Measurements from ENCODE around the gene HAUS7.
A peak's percentile ranks its signal among the peaks of the same experiment; 100 is the strongest.

HAUS7 gene

GRCh38 chrX:153476666-153477363, 6.4 kb upstream of the HAUS7 start:
- TF ChIP-seq CTCF (conservative IDR thresholded peaks at IDR 0.05) (no peak), ZFX (IDR thresholded peaks at IDR 0.05) (no peak)

GRCh38 chrX:153475751-153476281, 5.4 kb upstream of the HAUS7 start:
- TF ChIP-seq ZFX (IDR thresholded peaks at IDR 0.05) (no peak), CTCF (conservative IDR thresholded peaks at IDR 0.05) (no peak)
- H3K27ac ChIP-seq, result no peak overlapping the region

More at GRCh38 chrX:153476666-153477363, 6.4 kb upstream of the HAUS7 start:
- H3K27ac ChIP-seq, result no peak overlapping the region

- no peak for TF ChIP-seq CTCF (conservative IDR thresholded peaks at IDR 0.05)
- no peak for TF ChIP-seq ZFX (IDR thresholded peaks at IDR 0.05)
- peak overlapping the region; percentile 47 for H3K27ac ChIP-seq
These were observed 4.9 kb upstream of the HAUS7 start for GRCh38 chrX:153475271-153475670.

GRCh38 chrX:153474718-153475117, 4.3 kb upstream of the HAUS7 start:
- TF ChIP-seq CTCF (conservative IDR thresholded peaks at IDR 0.05) (no peak), ZFX (IDR thresholded peaks at IDR 0.05) (no peak)
- peak overlapping the region; percentile 47 for H3K27ac ChIP-seq

GRCh38 chrX:153474266-153474665, 3.9 kb upstream of the HAUS7 start:
- H3K27ac ChIP-seq, result no peak overlapping the region; the same call in 1 of the 2 replicates
- TF ChIP-seq CTCF (conservative IDR thresholded peaks at IDR 0.05) (no peak), ZFX (IDR thresholded peaks at IDR 0.05) (no peak)

GRCh38 chrX:153473126-153473525, 2.8 kb upstream of the HAUS7 start:
- TF ChIP-seq ZFX (IDR thresholded peaks at IDR 0.05) (no peak), CTCF (conservative IDR thresholded peaks at IDR 0.05) (no peak)
- no peak overlapping the region for H3K27ac ChIP-seq

GRCh38 chrX:153471663-153472280, 1.4 kb upstream of the HAUS7 start:
- peak overlapping the region; percentile 43; the same call in 1 of the 2 replicates for H3K27ac ChIP-seq
- no peak for TF ChIP-seq ZFX (IDR thresholded peaks at IDR 0.05)
- no peak for TF ChIP-seq CTCF (conservative IDR thresholded peaks at IDR 0.05)

Data from C4-2B (cell line).